ENCODE results near the gene LRRC75A. TPM values are rescaled to one million over a fixed set of nuclear protein-coding genes. Genes with fewer than 3 reads are reported as not detected.

Gene LRRC75A
- total RNA-seq, 1 experiment from 2014 or later: 10.1 TPM

GRCh38 chr17:16513873-16514272, 21.9 kb upstream of the LRRC75A start:
- Histone ChIP-seq H3K4ac (ENCODE audit: low read depth, low read length) (no peak overlapping the region), H3K27me3 (ENCODE audit: insufficient read depth, low read length) (no peaks in the 10 kb centered on the region; the same call in 1 of the 2 replicates), H3K79me2 (ENCODE audit: insufficient read depth, low read length) (no peaks in the 10 kb centered on the region), H2BK120ac (ENCODE audit: low read depth, low read length, poor library complexity, severe bottlenecking) (no peak overlapping the region), H3K18ac (ENCODE audit: insufficient read length, low read depth, low read length) (no peak overlapping the region), H3K56ac (ENCODE audit: insufficient read length, low read depth, low read length) (no peak overlapping the region), H3K23ac (ENCODE audit: insufficient read length, low read depth, low read length) (no peak overlapping the region), H4K91ac (ENCODE audit: insufficient read length, low read depth, low read length) (no peak overlapping the region), H3K9ac (ENCODE audit: extremely low read depth, insufficient read length, low read length) (no peak overlapping the region), H2AFZ (ENCODE audit: low read length) (no peak overlapping the region), H3K23me2 (ENCODE audit: insufficient read length, low read depth, low read length, poor library complexity, severe bottlenecking) (no peaks in the 10 kb centered on the region), H3K27ac (ENCODE audit: insufficient read length, low read depth, low read length) (no peak overlapping the region), H4K5ac (ENCODE audit: insufficient read length, low read depth, low read length) (no peak overlapping the region), H4K20me1 (ENCODE audit: control insufficient read depth, insufficient read depth, insufficient read length) (no peaks in the 10 kb centered on the region), H2BK20ac (ENCODE audit: low read depth, low read length, poor library complexity, severe bottlenecking) (no peak overlapping the region), H2AK5ac (ENCODE audit: insufficient read length, low read length) (no peak overlapping the region), H3K4me2 (ENCODE audit: insufficient read depth, insufficient read length, low read length) (no peak overlapping the region), H3T11ph (ENCODE audit: low read length) (no peak overlapping the region), H3K9me3 (ENCODE audit: control insufficient read depth, low read depth, low read length) (no peaks in the 10 kb centered on the region), H2BK5ac (ENCODE audit: insufficient read length, low read length) (no peak overlapping the region), H2BK15ac (ENCODE audit: low read depth, low read length) (no peak overlapping the region), H3K4me1 (ENCODE audit: insufficient read depth, low read length) (peaks cover 11% of the 10 kb centered on the region; the same call in 1 of the 2 replicates), H3K14ac (ENCODE audit: insufficient read depth, low read length) (no peak overlapping the region), H3K79me1 (ENCODE audit: insufficient read depth, low read depth, low read length, poor library complexity, severe bottlenecking) (no peaks in the 10 kb centered on the region), H2BK12ac (ENCODE audit: insufficient read length, low read depth, low read length) (no peak overlapping the region), H4K8ac (replicated peaks; ENCODE audit: insufficient read length, low read depth, low read length) (no peak overlapping the region)
- H3K4me3 Mint-ChIP-seq: no peak overlapping the region
- H3K27ac Mint-ChIP-seq: no peak overlapping the region
- peaks cover 27 to 30% of the 10 kb centered on the region in 2 experiments for H3K4me1 Mint-ChIP-seq
- WGBS (ENCODE audit: extremely low coverage, insufficient read length, low lambda C conversion rate): no CpG with 5 or more reads among the region's 6 CpGs
- peaks cover 49% of the 10 kb centered on the region for H3K27me3 Mint-ChIP-seq (ENCODE audit: low read depth)
- no peak for DNase-seq
- no peaks in the 10 kb centered on the region for H3K9me3 Mint-ChIP-seq
- H3K36me3 Mint-ChIP-seq (ENCODE audit: insufficient read depth in 1 of 3, low read depth in 3 of 3): peaks cover 0 to 3% (median 0%) of the 10 kb centered on the region in 3 experiments; a peak in 2 of 7 replicates
- TF ChIP-seq CTCF (conservative IDR thresholded peaks at IDR 0.05): no peak
